A549 (cell line): ENCODE results near the gene TSPAN18. TPM values are rescaled to one million over a fixed set of nuclear protein-coding genes. Genes with fewer than 3 reads are reported as not detected.

Experiments
- ATAC-seq, 2 experiments: fragments of 200-7000 bp in 1 of 2; fragments of >200 bp in 1 of 2; cut with Nextera tagmentation in 1 of 2; cut with Tn5 transposase in 1 of 2; 3 replicates each; pipeline versions ENCODE4 v1.8.0 to v1.9.1; 2018 to 2020; ENCODE audit warnings: mild to moderate bottlenecking in 1 of 2, moderate library complexity in 1 of 2
- CTCF ChIA-PET: fragments of 300-600 bp; sonication (Branson Sonifier 250); formaldehyde crosslinking; extraction: SDS; loops from one replicate; lab custom pipeline; 2021; ENCODE audit warnings: antibody characterized with exemption, inconsistent platforms; lab: Yijun Ruan, JAX
- POLR2A ChIA-PET: fragments of 350-600 bp; formaldehyde crosslinking; extraction: SDS; loops from one replicate; lab custom pipeline; 2021; ENCODE audit warnings: antibody characterized with exemption, inconsistent platforms; lab: Yijun Ruan, JAX
- DNase-seq, 2 experiments: peaks; one replicate each; pipeline versions ENCODE4 v3.0.0 to v3.0.0-alpha.2; 2011 to 2016; ENCODE audit warnings: low read depth in 1 of 2, low spot score in 1 of 2
- FAIRE-seq: peaks from 2 replicates; lab custom pipeline; 2011; peaks lifted over from hg19 to GRCh38; lab: Jason Lieb, UNC
- H3K27ac ChIP-seq, 2 experiments: fragments of >200 bp; sonication (Bioruptor Twin); formaldehyde crosslinking; 3 replicates each; pipeline ENCODE4 v1.5.1; 2016 to 2017
- H3K4me1 ChIP-seq: fragments of >200 bp; sonication (Bioruptor Twin); formaldehyde crosslinking; 3 replicates; pipeline ENCODE4 v1.6.1; 2016
- H3K4me2 ChIP-seq: fragments of >200 bp; sonication (Bioruptor Twin); formaldehyde crosslinking; 3 replicates; pipeline ENCODE4 v1.6.1; 2016
- H3K4me3 ChIP-seq: fragments of >200 bp; sonication (Bioruptor Twin); formaldehyde crosslinking; 3 replicates; pipeline ENCODE4 v1.5.1; 2016
- H3K9me3 ChIP-seq: fragments of >200 bp; sonication (Bioruptor Twin); formaldehyde crosslinking; 3 replicates; pipeline ENCODE4 v1.6.1; 2016
- CBX8 ChIP-seq: fragments of 200-600 bp; sonication (generic); IDR thresholded peaks from 2 replicates; pipeline ENCODE4 v1.6.1; 2016
- CEBPB ChIP-seq, 2 experiments: fragments of >200 bp in 1 of 2; sonication (Bioruptor Twin) in 1 of 2; formaldehyde crosslinking in 1 of 2; IDR thresholded peaks; 2 replicates each; pipeline ENCODE4 v1.6.1; 2012 to 2016
- CHD2 ChIP-seq: fragments of 150-350 bp; IDR thresholded peaks from 2 replicates; pipeline ENCODE4 v1.6.1; 2014; ENCODE audit warnings: low read length; ENCODE audit not compliant: partially characterized antibody
- EHF ChIP-seq: fragments of 250-450 bp; sonication (Bioruptor Pico); IDR thresholded peaks from 2 replicates; pipeline ENCODE4 v1.5.0; 2020; ENCODE audit warnings: mild to moderate bottlenecking
- EHMT2 ChIP-seq: fragments of 200-600 bp; sonication (generic); IDR thresholded peaks from 2 replicates; pipeline ENCODE4 v1.6.1; 2016; ENCODE audit warnings: antibody characterized with exemption, low read depth, mild to moderate bottlenecking, moderate library complexity
- EP300 ChIP-seq, 2 experiments: fragments of >200 bp; sonication (Bioruptor Twin); formaldehyde crosslinking; IDR thresholded peaks; 2 replicates in 1 of 2; 3 replicates in 1 of 2; pipeline ENCODE4 v1.6.1; 2016 to 2017
- GATA3 ChIP-seq: IDR thresholded peaks from 2 replicates; pipeline ENCODE4 v1.6.1; 2012; ENCODE audit warnings: borderline replicate concordance
- HOXB5 ChIP-seq: fragments of 250-450 bp; sonication (Bioruptor Pico); IDR thresholded peaks from 2 replicates; pipeline ENCODE4 v1.5.0; 2020; ENCODE audit warnings: mild to moderate bottlenecking, moderate library complexity
- JUN ChIP-seq, 2 experiments: fragments of >200 bp; sonication (Bioruptor Twin); formaldehyde crosslinking; IDR thresholded peaks; 2 replicates in 1 of 2; 3 replicates in 1 of 2; pipeline ENCODE4 v1.6.1; 2016 to 2017
- JUNB ChIP-seq: fragments of >200 bp; sonication (Bioruptor Twin); formaldehyde crosslinking; IDR thresholded peaks from 2 replicates; pipeline ENCODE4 v1.6.1; 2016
- KDM5A ChIP-seq: fragments of 200-600 bp; sonication (generic); IDR thresholded peaks from 2 replicates; pipeline ENCODE4 v1.6.1; 2016; ENCODE audit warnings: antibody characterized with exemption, mild to moderate bottlenecking
- MAFK ChIP-seq: fragments of 450-650 bp; IDR thresholded peaks from 2 replicates; pipeline ENCODE4 v1.6.1; 2014; ENCODE audit not compliant: partially characterized antibody
- MAZ ChIP-seq: fragments of 150-350 bp; IDR thresholded peaks from 2 replicates; pipeline ENCODE4 v1.6.1; 2014; ENCODE audit warnings: antibody characterized with exemption, low read depth, low read length, borderline replicate concordance
- NPAS2 ChIP-seq: fragments of 250-450 bp; sonication (Bioruptor Pico); IDR thresholded peaks from 2 replicates; pipeline ENCODE4 v1.8.0; 2022; ENCODE audit warnings: mild to moderate bottlenecking, moderate library complexity, borderline replicate concordance
- PHF8 ChIP-seq: fragments of 200-600 bp; sonication (generic); IDR thresholded peaks from 2 replicates; pipeline ENCODE4 v1.6.1; 2016; ENCODE audit warnings: low read depth, mild to moderate bottlenecking, antibody characterized with exemption, moderate library complexity, borderline replicate concordance
- POLR2AphosphoS2 ChIP-seq: conservative IDR thresholded peaks from 2 replicates; pipeline ENCODE4 v1.6.1; 2012; ENCODE audit warnings: low read length, improper control_type of control experiment, inconsistent platforms
- RAD21 ChIP-seq, 2 experiments: fragments of >200 bp in 1 of 2; sonication (Bioruptor Twin) in 1 of 2; formaldehyde crosslinking in 1 of 2; IDR thresholded peaks in 1 of 2; conservative IDR thresholded peaks in 1 of 2; 2 replicates in 1 of 2; 3 replicates in 1 of 2; pipeline ENCODE4 v1.6.1; 2012 to 2018; ENCODE audit warnings: inconsistent platforms in 1 of 2
- RCOR1 ChIP-seq: fragments of 150-350 bp; IDR thresholded peaks from 2 replicates; pipeline ENCODE4 v1.6.1; 2014; ENCODE audit warnings: antibody characterized with exemption, low read length, low read depth
- RNF2 ChIP-seq: fragments of 200-600 bp; sonication (generic); IDR thresholded peaks from 2 replicates; pipeline ENCODE4 v1.6.1; 2016; ENCODE audit warnings: low read depth, mild to moderate bottlenecking, antibody characterized with exemption, moderate library complexity, borderline replicate concordance
- TFCP2L1 ChIP-seq: fragments of 250-450 bp; sonication (Bioruptor Pico); IDR thresholded peaks from 2 replicates; pipeline ENCODE4 v1.5.0; 2021; ENCODE audit warnings: mild to moderate bottlenecking
- ZNF302 ChIP-seq: fragments of 250-450 bp; sonication (Bioruptor Pico); IDR thresholded peaks from 2 replicates; pipeline ENCODE4 v1.9.0; 2021; ENCODE audit warnings: inconsistent platforms, mild to moderate bottlenecking, moderate library complexity
- ZSCAN20 ChIP-seq: fragments of 250-450 bp; sonication (Bioruptor Pico); IDR thresholded peaks from 2 replicates; pipeline ENCODE4 v1.8.0; 2022; ENCODE audit warnings: mild to moderate bottlenecking, moderate library complexity
- WGBS: methylation state at CpG from one replicate; pipeline ENCODE4 v1.1.6; 2017; ENCODE audit errors: missing lambda C conversion rate; 5-methylcytosine and 5-hydroxymethylcytosine counted together
- polyA plus RNA-seq, 4 experiments: library from polyadenylated mRNA; depleted of rRNA in 3 of 4; stranded (reverse); fragments of >200 nt; fragmentation: RNase III in 1 of 4; extraction: RNeasy Plus Mini Kit Qiagen cat#74134 plus additional on column Dnase treatment in 1 of 4; gene quantifications; 2 replicates in 3 of 4; 3 replicates in 1 of 4; pipeline ENCODE4 v1.2.3, GENCODE V29; 2011 to 2017
- TF ChIP-seq, protein P1 (sequence below): IDR thresholded peaks from 2 replicates; pipeline ENCODE4 v1.6.1; 2012
- TF ChIP-seq, protein P2 (sequence below): fragments of 150-350 bp; IDR thresholded peaks from 2 replicates; pipeline ENCODE4 v1.6.1; 2014; ENCODE audit warnings: low read depth, mild to moderate bottlenecking, low read length
- TF ChIP-seq, protein P3 (sequence below): fragments of >200 bp; sonication (Bioruptor Twin); formaldehyde crosslinking; IDR thresholded peaks from 3 replicates; pipeline ENCODE4 v1.5.1; 2016
- TF ChIP-seq, protein P4 (sequence below): IDR thresholded peaks from 2 replicates; pipeline ENCODE4 v1.6.1; 2012; ENCODE audit warnings: low read depth, borderline replicate concordance

Gene TSPAN18
- polyA plus RNA-seq, 2 of the 4 experiments (the other 2 are of a cell fraction): 0.81 to 4.5 TPM

DNA sequence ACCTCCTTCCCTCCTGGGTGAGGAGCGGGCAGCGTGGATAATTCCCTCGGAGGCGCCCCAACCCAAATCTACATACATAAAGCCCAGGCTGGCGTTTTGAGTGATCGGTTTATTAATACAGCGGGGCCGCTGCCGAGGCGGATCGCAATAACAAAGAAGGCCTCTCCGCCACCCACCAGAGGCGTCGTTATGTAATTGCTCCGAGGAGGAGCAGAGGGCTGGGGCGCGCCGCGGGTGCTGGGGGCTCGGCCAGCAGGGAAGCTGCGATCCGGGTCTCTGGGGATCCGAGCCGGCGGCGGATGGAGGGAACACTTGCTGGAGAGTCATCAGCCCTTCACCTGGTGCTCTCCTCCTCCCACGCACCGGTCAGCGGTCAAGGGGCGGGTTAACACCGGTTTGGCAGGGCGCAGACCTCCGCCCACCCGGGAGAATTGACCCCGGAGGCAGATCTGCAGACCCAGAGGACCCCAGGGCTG lies 230.3 kb downstream of the TSPAN18 start:
- Histone ChIP-seq H3K4me3 (no peak overlapping the region), H3K4me2 (no peak overlapping the region), H3K9me3 (no peaks in the 10 kb centered on the region), H3K27ac (no peak overlapping the region), H3K4me1 (peaks cover 29% of the 10 kb centered on the region)
- CTCF ChIA-PET: interaction anchor here (9.7 kb wide), 1 partner anchor 147 kb away, joined by 64 read pairs; no protein-coding TSS in a partner anchor
- DNase-seq: no peak
- no peak for FAIRE-seq
- ATAC-seq: no peak
- POLR2A ChIA-PET: no interaction called here
- TF ChIP-seq EP300 (IDR thresholded peaks at IDR 0.05) (no peak), NPAS2 (CRISPR knock-in tag) (no peak), EHF (CRISPR knock-in tag) (no peak), TFCP2L1 (CRISPR knock-in tag) (no peak), CEBPB (IDR thresholded peaks at IDR 0.05) (no peak), CBX8 (no peak), MAZ (no peak), MAFK (no peak), RCOR1 (no peak), POLR2AphosphoS2 (no peak), EHMT2 (no peak), ZSCAN20 (no peak), JUNB (no peak)
- TF ChIP-seq, protein P1, sequence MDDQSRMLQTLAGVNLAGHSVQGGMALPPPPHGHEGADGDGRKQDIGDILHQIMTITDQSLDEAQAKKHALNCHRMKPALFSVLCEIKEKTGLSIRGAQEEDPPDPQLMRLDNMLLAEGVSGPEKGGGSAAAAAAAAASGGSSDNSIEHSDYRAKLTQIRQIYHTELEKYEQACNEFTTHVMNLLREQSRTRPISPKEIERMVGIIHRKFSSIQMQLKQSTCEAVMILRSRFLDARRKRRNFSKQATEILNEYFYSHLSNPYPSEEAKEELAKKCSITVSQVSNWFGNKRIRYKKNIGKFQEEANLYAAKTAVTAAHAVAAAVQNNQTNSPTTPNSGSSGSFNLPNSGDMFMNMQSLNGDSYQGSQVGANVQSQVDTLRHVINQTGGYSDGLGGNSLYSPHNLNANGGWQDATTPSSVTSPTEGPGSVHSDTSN: no peak
- TF ChIP-seq, all 56 proteins: peak for 0
- 88% methylated on average over 35 of the region's 35 CpGs for WGBS

DNA sequence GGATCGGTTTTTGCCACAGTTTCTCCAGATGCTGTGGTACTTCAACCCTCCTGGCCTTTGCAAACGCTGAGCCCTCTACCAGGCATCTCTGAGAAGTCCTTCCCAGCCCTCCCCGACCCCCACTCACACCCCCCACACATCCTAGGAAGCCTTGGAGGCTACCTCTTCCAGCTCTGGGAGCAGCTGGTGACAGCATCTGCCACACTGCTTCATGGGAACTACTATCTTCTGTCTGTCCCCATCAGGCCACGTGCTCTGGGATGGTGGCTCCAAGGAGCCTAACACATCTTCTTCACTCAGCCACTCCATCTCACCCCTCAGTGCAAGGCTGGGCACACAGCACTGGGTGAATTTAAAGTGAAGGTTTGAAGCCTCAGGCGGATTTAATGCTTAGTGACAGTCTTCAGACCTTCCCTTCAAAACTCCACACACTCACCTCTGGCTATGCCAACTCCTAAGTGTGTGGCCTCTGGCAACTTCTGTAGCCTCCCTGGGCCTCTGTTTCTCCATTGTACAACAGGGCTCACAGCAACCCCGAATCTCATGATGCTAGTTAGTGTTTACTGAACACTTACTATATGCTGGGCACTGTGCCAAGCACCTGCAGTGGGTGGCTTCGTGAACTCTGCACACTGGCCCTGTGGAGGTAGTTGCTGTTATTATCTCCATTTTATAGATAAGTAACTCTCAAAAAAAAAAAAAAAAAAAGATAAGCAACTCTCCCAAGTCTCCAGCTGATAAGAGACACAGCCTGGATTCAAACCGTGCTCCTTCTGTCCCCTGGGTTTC lies 231.2 kb downstream of the TSPAN18 start:
- WGBS: 63% methylated on average over 7 of the region's 8 CpGs
- H3K27ac ChIP-seq: 0 out of 6 replicates have a peak overlapping the region, but pooled peaks of 1 of the 2 experiments have one; percentile 10
- TF ChIP-seq RAD21 (conservative IDR thresholded peaks at IDR 0.05 in 1 of 2, IDR thresholded peaks at IDR 0.05 in 1 of 2) (no peak), CEBPB (IDR thresholded peaks at IDR 0.05) (no peak)
- TF ChIP-seq, protein P2, sequence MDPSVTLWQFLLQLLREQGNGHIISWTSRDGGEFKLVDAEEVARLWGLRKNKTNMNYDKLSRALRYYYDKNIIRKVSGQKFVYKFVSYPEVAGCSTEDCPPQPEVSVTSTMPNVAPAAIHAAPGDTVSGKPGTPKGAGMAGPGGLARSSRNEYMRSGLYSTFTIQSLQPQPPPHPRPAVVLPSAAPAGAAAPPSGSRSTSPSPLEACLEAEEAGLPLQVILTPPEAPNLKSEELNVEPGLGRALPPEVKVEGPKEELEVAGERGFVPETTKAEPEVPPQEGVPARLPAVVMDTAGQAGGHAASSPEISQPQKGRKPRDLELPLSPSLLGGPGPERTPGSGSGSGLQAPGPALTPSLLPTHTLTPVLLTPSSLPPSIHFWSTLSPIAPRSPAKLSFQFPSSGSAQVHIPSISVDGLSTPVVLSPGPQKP: no peak
- peaks cover 27% of the 10 kb centered on the region for H3K4me1 ChIP-seq
- no peak overlapping the region for H3K4me2 ChIP-seq
- FAIRE-seq: no peak
- H3K9me3 ChIP-seq: no peaks in the 10 kb centered on the region
- POLR2A ChIA-PET: no interaction called here
- no peak for DNase-seq
- H3K4me3 ChIP-seq: no peak overlapping the region
- no peak for ATAC-seq
- CTCF ChIA-PET: interaction anchor here (0.9 to 9.7 kb wide), 6 partner anchors 19 to 152 kb away, joined by 3 to 64 read pairs (median 6); no protein-coding TSS in a partner anchor

DNA sequence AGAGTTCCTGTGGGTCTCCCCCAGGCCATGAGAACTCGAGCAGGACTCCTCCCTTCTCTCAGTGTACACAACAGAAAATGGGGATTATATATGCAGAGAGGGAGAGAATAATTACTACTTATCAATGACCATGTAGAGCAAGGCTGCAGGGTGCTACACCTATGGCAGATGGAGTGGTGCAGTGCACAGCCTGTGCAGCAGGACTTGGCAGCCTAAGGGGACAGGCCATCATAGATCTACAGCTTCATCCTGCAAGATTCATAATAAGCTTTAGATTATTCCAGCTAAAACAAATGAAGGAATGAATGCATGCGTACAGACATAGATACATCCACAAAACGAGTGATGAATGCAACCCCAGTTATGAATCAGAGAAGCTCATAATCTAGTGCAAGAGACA lies 232.3 kb downstream of the TSPAN18 start:
- ATAC-seq (no peak), DNase-seq (no peak), FAIRE-seq (no peak)
- no peak overlapping the region for H3K27ac ChIP-seq
- ChIA-PET CTCF (interaction anchor here (0.9 to 9.7 kb wide), 10 partner anchors 9 to 813 kb away, joined by 3 to 64 read pairs (median 4); partner anchors contain the start of gene TP53I11), POLR2A (no interaction called here)
- peaks cover 27% of the 10 kb centered on the region for H3K4me1 ChIP-seq
- H3K4me3 ChIP-seq: no peak overlapping the region
- no peaks in the 10 kb centered on the region for H3K9me3 ChIP-seq
- WGBS: 54% methylated on average over 3 of the region's 3 CpGs
- TF ChIP-seq PHF8: no peak
- TF ChIP-seq, protein P3, sequence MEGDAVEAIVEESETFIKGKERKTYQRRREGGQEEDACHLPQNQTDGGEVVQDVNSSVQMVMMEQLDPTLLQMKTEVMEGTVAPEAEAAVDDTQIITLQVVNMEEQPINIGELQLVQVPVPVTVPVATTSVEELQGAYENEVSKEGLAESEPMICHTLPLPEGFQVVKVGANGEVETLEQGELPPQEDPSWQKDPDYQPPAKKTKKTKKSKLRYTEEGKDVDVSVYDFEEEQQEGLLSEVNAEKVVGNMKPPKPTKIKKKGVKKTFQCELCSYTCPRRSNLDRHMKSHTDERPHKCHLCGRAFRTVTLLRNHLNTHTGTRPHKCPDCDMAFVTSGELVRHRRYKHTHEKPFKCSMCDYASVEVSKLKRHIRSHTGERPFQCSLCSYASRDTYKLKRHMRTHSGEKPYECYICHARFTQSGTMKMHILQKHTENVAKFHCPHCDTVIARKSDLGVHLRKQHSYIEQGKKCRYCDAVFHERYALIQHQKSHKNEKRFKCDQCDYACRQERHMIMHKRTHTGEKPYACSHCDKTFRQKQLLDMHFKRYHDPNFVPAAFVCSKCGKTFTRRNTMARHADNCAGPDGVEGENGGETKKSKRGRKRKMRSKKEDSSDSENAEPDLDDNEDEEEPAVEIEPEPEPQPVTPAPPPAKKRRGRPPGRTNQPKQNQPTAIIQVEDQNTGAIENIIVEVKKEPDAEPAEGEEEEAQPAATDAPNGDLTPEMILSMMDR: no peak
- TF ChIP-seq ZNF302: no peak
- no peak for TF ChIP-seq KDM5A
- no peak for TF ChIP-seq CHD2
- no peak for TF ChIP-seq HOXB5
- TF ChIP-seq, protein P4, sequence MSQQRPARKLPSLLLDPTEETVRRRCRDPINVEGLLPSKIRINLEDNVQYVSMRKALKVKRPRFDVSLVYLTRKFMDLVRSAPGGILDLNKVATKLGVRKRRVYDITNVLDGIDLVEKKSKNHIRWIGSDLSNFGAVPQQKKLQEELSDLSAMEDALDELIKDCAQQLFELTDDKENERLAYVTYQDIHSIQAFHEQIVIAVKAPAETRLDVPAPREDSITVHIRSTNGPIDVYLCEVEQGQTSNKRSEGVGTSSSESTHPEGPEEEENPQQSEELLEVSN: no peak
- no peak for TF ChIP-seq RNF2
- no peak for TF ChIP-seq CBX8
- no peak for TF ChIP-seq JUN (IDR thresholded peaks at IDR 0.05)
- TF ChIP-seq GATA3: no peak
- H3K4me2 ChIP-seq: no peak overlapping the region
